ENCODE results near the gene EHMT1.
"Not testable (repeated sequence)": the region's sequence is repeated elsewhere in the genome, so short reads cannot be mapped to it uniquely, and the experiment has no call there.

Gene EHMT1

DNA sequence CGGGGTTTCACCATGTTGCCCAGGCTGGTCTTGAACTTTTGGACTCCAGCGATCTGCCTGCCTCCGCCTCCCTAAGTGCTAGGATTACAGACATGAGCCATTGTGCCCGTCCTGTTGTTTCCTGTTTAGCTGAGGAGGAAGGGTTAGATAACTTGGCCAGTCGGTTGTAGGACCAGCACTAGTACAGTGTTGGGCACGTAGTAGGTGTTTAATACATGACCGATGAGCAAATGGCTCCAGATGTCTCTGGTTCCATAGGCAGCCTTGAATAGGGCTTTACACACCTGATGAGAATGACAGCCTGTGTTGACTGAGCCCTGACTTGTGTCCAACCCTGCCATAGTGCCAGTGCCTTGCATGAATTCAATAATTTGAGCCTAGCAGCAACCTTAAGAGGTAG, 1.8 kb downstream of the EHMT1 start:
- Histone ChIP-seq H3K4me3 (ENCODE audit: low read depth in 1 of 2, low read length in 2 of 2) (no peak overlapping the region), H3K9me3 (ENCODE audit: control insufficient read depth in 1 of 2, low read length in 2 of 2) (no peaks in the 10 kb centered on the region), H3K27ac (ENCODE audit: low read length) (no peak overlapping the region), H3K36me3 (ENCODE audit: control insufficient read depth in 1 of 2, insufficient read depth in 2 of 2, low read length in 2 of 2) (peaks cover 3 to 8% of the 10 kb centered on the region in 2 donors), H3K4me1 (ENCODE audit: control insufficient read depth in 1 of 2, insufficient read depth in 2 of 2, low read length in 2 of 2) (peaks cover 18 to 31% of the 10 kb centered on the region in 2 donors), H3K27me3 (ENCODE audit: low read depth, low read length) (no peaks in the 10 kb centered on the region)

- no peak overlapping the region for H3K27ac ChIP-seq (ENCODE audit: low read length)
- H3K4me1 ChIP-seq (ENCODE audit: control insufficient read depth in 1 of 2, insufficient read depth in 2 of 2, low read length in 2 of 2), result peaks cover 18 to 31% of the 10 kb centered on the region in 2 donors
- no peaks in the 10 kb centered on the region for H3K9me3 ChIP-seq (ENCODE audit: control insufficient read depth in 1 of 2, low read length in 2 of 2)
- H3K36me3 ChIP-seq (ENCODE audit: control insufficient read depth in 1 of 2, insufficient read depth in 2 of 2, low read length in 2 of 2), result peaks cover 0 to 5% of the 10 kb centered on the region in 2 donors
- H3K27me3 ChIP-seq (ENCODE audit: low read depth, low read length), result no peaks in the 10 kb centered on the region
- no peak overlapping the region for H3K4me3 ChIP-seq (ENCODE audit: low read depth in 1 of 2, low read length in 2 of 2)
These were observed 2.4 kb downstream of the EHMT1 start for GRCh38 chr9:137621131-137621757.

- H3K27me3 ChIP-seq (ENCODE audit: low read depth, low read length); H3K9me3 ChIP-seq (ENCODE audit: control insufficient read depth in 1 of 2, low read length in 2 of 2); H3K4me3 ChIP-seq (ENCODE audit: low read depth in 1 of 2, low read length in 2 of 2); H3K36me3 ChIP-seq (ENCODE audit: control insufficient read depth in 1 of 2, insufficient read depth in 2 of 2, low read length in 2 of 2); H3K27ac ChIP-seq (ENCODE audit: low read length): not testable (repeated sequence)
- peaks cover 18 to 34% of the 10 kb centered on the region in 2 donors for H3K4me1 ChIP-seq (ENCODE audit: control insufficient read depth in 1 of 2, insufficient read depth in 2 of 2, low read length in 2 of 2)
These were observed 3.4 kb downstream of the EHMT1 start for GRCh38 chr9:137622211-137622610.

DNA sequence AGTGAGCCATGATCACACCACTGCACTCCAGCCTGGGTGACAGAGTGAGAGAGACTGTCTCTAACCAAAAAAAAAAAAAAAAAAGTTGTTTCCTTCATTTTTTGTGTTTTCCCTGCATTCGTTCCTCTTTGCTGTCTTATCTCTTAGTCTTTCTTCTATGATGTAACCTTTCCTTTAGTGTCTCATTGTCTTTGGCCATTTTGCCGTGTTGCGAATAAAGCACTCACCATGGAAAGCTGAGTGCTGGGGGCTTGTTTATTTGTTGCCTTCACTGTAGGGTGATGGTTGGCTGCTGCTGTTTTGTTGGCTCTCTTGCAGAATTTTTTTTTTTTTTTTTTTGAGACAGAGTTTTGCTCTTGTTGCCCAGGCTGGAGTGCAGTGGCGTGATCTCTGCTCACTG, 7.7 kb downstream of the EHMT1 start:
- Histone ChIP-seq H3K4me3 (ENCODE audit: low read depth in 1 of 2, low read length in 2 of 2) (no peak overlapping the region), H3K9me3 (ENCODE audit: control insufficient read depth in 1 of 2, low read length in 2 of 2) (no peaks in the 10 kb centered on the region), H3K4me1 (ENCODE audit: control insufficient read depth in 1 of 2, insufficient read depth in 2 of 2, low read length in 2 of 2) (peaks cover 6 to 27% of the 10 kb centered on the region in 2 donors), H3K36me3 (ENCODE audit: control insufficient read depth in 1 of 2, insufficient read depth in 2 of 2, low read length in 2 of 2) (no peaks in the 10 kb centered on the region), H3K27me3 (ENCODE audit: low read depth, low read length) (no peaks in the 10 kb centered on the region), H3K27ac (ENCODE audit: low read length) (no peak overlapping the region)

DNA sequence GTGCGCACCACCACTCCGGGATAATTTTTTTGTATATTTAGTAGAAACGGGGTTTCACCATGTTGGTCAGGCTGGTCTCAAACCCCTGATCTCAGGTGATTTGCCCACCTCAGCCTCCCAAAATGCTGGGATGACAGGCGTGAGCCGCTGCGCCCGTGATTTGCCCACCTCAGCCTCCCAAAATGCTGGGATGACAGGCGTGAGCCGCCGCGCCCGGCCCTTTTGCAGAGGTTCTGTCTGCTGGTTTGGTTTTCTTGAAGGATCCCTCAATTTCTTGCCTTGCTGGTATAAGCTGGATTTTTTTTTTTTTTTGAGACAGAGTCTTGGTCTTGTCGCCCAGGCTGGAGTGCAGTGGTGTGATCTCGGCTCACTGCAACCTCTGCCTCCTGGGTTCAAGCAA, 8.6 kb downstream of the EHMT1 start:
- not testable (repeated sequence) for H3K27ac ChIP-seq (ENCODE audit: low read length); H3K4me3 ChIP-seq (ENCODE audit: low read depth in 1 of 2, low read length in 2 of 2); H3K27me3 ChIP-seq (ENCODE audit: low read depth, low read length); H3K9me3 ChIP-seq (ENCODE audit: control insufficient read depth in 1 of 2, low read length in 2 of 2); H3K36me3 ChIP-seq (ENCODE audit: control insufficient read depth in 1 of 2, insufficient read depth in 2 of 2, low read length in 2 of 2)
- peaks cover 6 to 35% of the 10 kb centered on the region in 2 donors for H3K4me1 ChIP-seq (ENCODE audit: control insufficient read depth in 1 of 2, insufficient read depth in 2 of 2, low read length in 2 of 2)

DNA sequence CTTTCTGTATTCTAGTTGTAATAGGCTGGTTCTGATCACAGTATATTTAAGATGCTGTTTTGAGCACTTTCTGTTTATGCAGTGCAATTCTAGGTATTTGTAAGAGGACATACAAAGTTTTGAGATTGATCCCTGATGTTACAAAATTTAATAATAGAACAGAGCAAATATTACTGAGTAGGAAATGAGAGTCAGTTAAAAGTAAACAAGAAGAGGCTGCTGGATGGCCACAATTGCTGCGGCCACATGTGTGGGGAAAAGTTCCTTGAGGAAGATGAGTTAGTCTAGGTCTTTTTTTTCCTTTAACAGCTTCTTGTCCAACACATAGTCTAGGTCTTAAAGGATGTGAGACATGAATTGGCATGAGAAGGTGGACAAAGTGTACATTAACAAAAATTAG, 11.3 kb downstream of the EHMT1 start:
- no peaks in the 10 kb centered on the region for H3K36me3 ChIP-seq (ENCODE audit: control insufficient read depth in 1 of 2, insufficient read depth in 2 of 2, low read length in 2 of 2)
- H3K9me3 ChIP-seq (ENCODE audit: control insufficient read depth in 1 of 2, low read length in 2 of 2), result no peaks in the 10 kb centered on the region
- peaks cover 6 to 42% of the 10 kb centered on the region in 2 donors for H3K4me1 ChIP-seq (ENCODE audit: control insufficient read depth in 1 of 2, insufficient read depth in 2 of 2, low read length in 2 of 2)
- H3K4me3 ChIP-seq (ENCODE audit: low read depth in 1 of 2, low read length in 2 of 2), result no peak overlapping the region
- H3K27me3 ChIP-seq (ENCODE audit: low read depth, low read length), result no peaks in the 10 kb centered on the region
- H3K27ac ChIP-seq (ENCODE audit: low read length), result no peak overlapping the region

DNA sequence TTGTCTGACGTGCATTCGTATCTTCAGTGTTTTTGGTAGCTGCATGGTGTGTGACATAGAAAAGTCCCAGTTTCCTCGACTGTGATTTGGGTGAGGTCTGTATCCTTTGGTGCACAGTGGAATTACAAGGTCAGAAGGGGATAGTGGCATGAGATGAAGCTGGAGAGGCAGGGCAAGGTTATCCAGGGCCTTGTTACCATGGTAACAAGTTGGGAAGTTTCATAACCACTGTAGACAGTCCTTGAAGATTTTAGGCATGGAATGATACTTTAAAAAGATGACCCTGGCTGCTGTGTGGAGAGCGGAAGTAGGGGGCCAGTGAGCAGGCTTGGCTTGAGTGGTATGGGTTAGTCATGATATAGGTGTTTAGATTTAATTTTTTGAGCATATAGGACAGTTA, 11.9 kb downstream of the EHMT1 start:
- Histone ChIP-seq H3K9me3 (ENCODE audit: control insufficient read depth in 1 of 2, low read length in 2 of 2) (no peaks in the 10 kb centered on the region), H3K4me3 (ENCODE audit: low read depth in 1 of 2, low read length in 2 of 2) (no peak overlapping the region), H3K27ac (ENCODE audit: low read length) (peak overlapping the region; percentile 48), H3K4me1 (ENCODE audit: control insufficient read depth in 1 of 2, insufficient read depth in 2 of 2, low read length in 2 of 2) (peaks cover 6 to 42% of the 10 kb centered on the region in 2 donors), H3K36me3 (ENCODE audit: control insufficient read depth in 1 of 2, insufficient read depth in 2 of 2, low read length in 2 of 2) (no peaks in the 10 kb centered on the region), H3K27me3 (ENCODE audit: low read depth, low read length) (no peaks in the 10 kb centered on the region)

DNA sequence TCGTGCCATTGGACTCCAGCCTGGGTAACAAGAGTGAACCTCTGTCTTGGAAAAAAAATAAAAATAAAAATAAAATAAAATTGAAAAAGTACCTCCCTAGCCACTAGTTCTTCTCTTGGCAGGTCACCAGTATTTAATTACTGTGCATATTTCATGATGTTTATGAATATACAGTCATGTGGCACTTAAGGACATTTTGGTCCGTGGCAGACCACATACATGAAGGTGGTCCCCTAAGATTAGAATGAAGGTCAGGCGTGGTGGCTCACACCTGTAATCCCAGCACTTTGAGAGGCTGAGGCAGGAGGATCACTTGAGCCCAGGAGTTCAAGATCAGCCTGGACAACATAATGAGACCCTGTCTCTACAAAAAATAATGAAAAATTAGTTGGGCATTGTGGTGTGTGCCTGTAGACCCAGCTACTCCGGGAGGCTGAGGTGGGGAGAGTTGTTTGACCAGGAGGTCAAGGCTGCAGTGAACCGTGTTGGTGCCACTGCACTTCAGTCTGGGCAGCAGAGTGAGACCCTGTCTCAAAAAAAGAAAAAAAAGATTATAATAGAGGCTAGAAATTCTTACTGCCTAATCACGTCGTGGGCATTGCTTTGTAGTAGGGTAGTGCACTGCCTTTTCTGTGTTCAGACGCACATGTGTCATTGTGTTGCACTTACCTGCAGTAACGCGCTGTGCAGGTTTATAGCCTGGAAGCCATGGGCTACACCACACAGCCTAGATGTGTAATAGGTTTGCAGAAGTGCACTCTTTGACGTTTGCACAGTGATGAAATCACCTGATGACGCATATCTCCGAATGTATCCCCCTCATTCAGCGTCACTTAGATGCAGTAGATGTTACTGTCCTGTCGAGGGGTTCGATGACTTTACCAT, 12.8 kb downstream of the EHMT1 start:
- Histone ChIP-seq H3K4me1 (ENCODE audit: control insufficient read depth in 1 of 2, insufficient read depth in 2 of 2, low read length in 2 of 2) (peaks cover 6 to 42% of the 10 kb centered on the region in 2 donors), H3K27me3 (ENCODE audit: low read depth, low read length) (no peaks in the 10 kb centered on the region)

GRCh38 chr9:137632230-137633161, 13.7 kb downstream of the EHMT1 start:
- peaks cover 6 to 39% of the 10 kb centered on the region in 2 donors for H3K4me1 ChIP-seq (ENCODE audit: control insufficient read depth in 1 of 2, insufficient read depth in 2 of 2, low read length in 2 of 2)
- no peaks in the 10 kb centered on the region for H3K27me3 ChIP-seq (ENCODE audit: low read depth, low read length)
- no peak overlapping the region for H3K4me3 ChIP-seq (ENCODE audit: low read depth in 1 of 2, low read length in 2 of 2)
- H3K36me3 ChIP-seq (ENCODE audit: control insufficient read depth in 1 of 2, insufficient read depth in 2 of 2, low read length in 2 of 2), result no peaks in the 10 kb centered on the region
- H3K9me3 ChIP-seq (ENCODE audit: control insufficient read depth in 1 of 2, low read length in 2 of 2), result no peaks in the 10 kb centered on the region
- H3K27ac ChIP-seq (ENCODE audit: low read length), result no peak overlapping the region

More for the DNA sequence above, 12.8 kb downstream of the EHMT1 start:
- H3K27ac ChIP-seq (ENCODE audit: low read length), result no peak overlapping the region
- no peaks in the 10 kb centered on the region for H3K9me3 ChIP-seq (ENCODE audit: control insufficient read depth in 1 of 2, low read length in 2 of 2)
- no peak overlapping the region for H3K4me3 ChIP-seq (ENCODE audit: low read depth in 1 of 2, low read length in 2 of 2)
- no peaks in the 10 kb centered on the region for H3K36me3 ChIP-seq (ENCODE audit: control insufficient read depth in 1 of 2, insufficient read depth in 2 of 2, low read length in 2 of 2)

- Histone ChIP-seq H3K4me1 (ENCODE audit: control insufficient read depth in 1 of 2, insufficient read depth in 2 of 2, low read length in 2 of 2) (peaks cover 6 to 40% of the 10 kb centered on the region in 2 donors), H3K27me3 (ENCODE audit: low read depth, low read length) (no peaks in the 10 kb centered on the region), H3K27ac (ENCODE audit: low read length) (no peak overlapping the region), H3K4me3 (ENCODE audit: low read depth in 1 of 2, low read length in 2 of 2) (no peak overlapping the region), H3K9me3 (ENCODE audit: control insufficient read depth in 1 of 2, low read length in 2 of 2) (no peaks in the 10 kb centered on the region), H3K36me3 (ENCODE audit: control insufficient read depth in 1 of 2, insufficient read depth in 2 of 2, low read length in 2 of 2) (no peaks in the 10 kb centered on the region)
These were observed 15.2 kb downstream of the EHMT1 start for GRCh38 chr9:137634016-137634415.

DNA sequence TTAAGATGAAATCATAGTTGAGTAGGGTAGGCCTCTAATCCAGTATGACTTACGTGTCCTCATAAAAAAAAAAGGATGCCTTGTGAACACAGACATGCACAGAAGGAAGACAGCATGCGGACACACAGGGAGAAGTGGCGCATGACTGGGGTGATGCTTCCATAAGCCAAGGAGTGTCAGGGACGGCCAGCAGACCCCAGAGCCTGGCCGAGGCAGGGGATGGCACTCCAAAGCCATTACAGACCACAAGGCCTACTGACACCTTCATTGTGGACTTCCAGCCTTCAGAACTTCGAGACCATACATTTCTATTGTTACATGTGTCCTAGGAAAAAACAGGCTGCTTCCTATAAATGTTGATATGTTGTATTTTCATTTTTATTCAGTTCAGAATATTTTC, 19.9 kb downstream of the EHMT1 start:
- no peaks in the 10 kb centered on the region for H3K27me3 ChIP-seq (ENCODE audit: low read depth, low read length)
- H3K27ac ChIP-seq (ENCODE audit: low read length), result peak overlapping the region; percentile 60

More for the DNA sequence above, 19.9 kb downstream of the EHMT1 start:
- Histone ChIP-seq H3K36me3 (ENCODE audit: control insufficient read depth in 1 of 2, insufficient read depth in 2 of 2, low read length in 2 of 2) (peaks cover 0 to 1% of the 10 kb centered on the region in 2 donors), H3K9me3 (ENCODE audit: control insufficient read depth in 1 of 2, low read length in 2 of 2) (no peaks in the 10 kb centered on the region), H3K4me1 (ENCODE audit: control insufficient read depth in 1 of 2, insufficient read depth in 2 of 2, low read length in 2 of 2) (peaks cover 0 to 8% of the 10 kb centered on the region in 2 donors), H3K4me3 (ENCODE audit: low read depth in 1 of 2, low read length in 2 of 2) (peak overlapping the region in 1 of 2 donors; percentile 46)

Data from muscle layer of duodenum (tissue), 2 donors.